H54 (cell line): Measurements from ENCODE around the gene NTN5.
A peak's percentile ranks its signal among the peaks of the same experiment; 100 is the strongest.

ENCODE experiments used
- DNase-seq: peaks from one replicate; pipeline ENCODE4 v3.0.0; 2011; ENCODE audit warnings: low spot score, mixed read lengths; ENCODE audit not compliant: insufficient read length
- FAIRE-seq: peaks from 3 replicates; lab custom pipeline; 2011; peaks lifted over from hg19 to GRCh38; lab: Jason Lieb, UNC
- POLR2A ChIP-seq: IDR thresholded peaks from 2 replicates; pipeline ENCODE4 v1.6.1; 2011; ENCODE audit warnings: low read depth, mild to moderate bottlenecking, low read length

Gene NTN5

DNA sequence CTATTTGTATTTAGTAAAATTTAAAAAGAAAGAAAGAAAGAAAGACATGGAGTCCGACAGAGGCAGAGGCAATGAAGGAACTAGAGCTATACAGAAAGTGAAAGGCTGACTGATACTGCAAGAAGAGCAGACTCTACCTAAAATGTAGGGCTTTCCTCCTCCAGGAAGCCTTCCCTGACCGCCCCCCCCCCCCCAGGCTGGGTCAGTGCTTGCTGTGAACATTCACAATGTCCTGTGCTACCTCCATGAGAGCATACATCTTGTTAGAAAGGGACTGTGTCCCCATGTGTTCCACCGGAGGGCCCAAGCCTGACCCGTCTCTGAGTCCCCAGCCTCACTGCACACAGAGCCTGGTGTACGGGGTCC lies 21.2 kb downstream of the NTN5 start:
- TF ChIP-seq POLR2A, result no peak
- DNase-seq (no peak), FAIRE-seq (no peak)

DNA sequence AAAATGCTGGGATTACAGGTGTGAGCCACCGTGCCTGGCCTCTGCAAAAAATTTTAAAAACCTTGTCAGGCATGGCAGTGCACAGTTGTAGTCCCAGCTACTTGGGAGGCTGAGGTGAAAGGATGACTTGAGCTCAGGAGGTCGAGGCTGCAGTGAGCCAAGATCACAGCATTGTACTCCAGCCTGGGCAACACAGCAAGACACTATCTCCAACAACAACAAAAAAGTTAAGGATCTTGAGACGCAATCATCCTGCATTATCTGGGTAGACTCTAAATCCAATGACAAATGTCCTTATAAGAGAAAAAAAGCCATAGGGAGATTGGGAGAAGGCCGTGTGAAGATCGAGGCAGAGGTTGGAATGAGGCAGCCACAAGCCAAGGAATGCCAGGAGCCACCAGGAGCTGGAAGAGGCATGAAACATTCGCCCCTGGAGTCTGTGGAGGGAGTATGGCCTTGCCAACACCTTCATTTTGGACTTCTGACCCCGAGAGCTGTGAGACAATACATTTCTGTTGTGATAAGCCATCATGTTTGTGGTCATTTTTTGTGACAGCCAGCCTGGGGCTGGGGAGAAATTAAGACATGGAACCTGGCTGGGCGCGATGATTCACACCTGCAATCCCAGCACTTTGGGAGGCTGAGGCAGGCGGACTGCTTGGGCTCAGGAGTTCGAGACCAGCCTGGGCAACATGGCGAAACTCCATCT lies 21.7 kb downstream of the NTN5 start:
- DNase-seq (no peak), FAIRE-seq (no peak)
- TF ChIP-seq POLR2A, result no peak

DNA sequence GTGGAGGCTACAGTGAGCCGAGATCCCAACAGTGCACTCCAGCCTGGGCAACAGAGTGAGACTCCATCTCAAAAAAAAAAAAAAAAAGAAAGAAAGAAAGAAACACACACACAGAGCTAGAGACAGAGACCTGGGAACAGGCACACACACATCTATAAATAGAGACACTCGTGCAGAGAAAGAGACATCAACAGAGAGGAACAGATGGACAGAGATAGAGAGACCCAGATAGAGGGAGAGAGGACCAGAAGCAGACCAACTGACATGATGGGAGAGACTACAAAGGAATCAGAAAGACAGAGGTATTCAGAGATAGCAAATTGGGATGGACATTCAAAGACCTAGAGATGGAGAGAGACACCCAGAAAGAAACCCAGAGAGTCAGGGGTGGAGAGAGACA lies 24.7 kb downstream of the NTN5 start:
- DNase-seq (no peak), FAIRE-seq (no peak)
- no peak for TF ChIP-seq POLR2A

DNA sequence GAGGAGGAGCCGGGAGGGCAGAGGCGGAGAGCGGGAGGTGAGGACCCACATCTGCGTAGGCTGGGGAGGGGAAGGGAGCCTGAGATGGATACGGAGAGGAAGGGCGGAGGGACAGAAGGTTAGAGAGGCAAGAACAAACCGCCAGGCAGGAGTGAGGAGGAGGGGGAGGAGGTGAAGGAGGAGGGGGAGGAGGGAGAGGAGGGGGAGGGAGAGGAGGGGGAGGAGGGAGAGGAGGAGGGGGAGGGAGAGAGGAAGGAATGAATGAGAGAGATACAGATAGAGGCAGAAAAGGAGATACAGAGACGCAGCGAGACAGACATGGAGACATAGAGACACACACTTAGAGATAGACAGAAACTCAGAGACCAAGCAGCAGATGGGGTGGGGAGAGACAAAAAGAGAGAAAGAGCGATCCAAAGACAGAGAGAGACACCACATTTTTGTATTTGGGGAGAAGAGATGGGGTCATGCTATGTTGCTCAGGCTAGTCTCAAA lies 26.0 kb downstream of the NTN5 start:
- FAIRE-seq, result no peak
- no peak for TF ChIP-seq POLR2A
- DNase-seq, result no peak

DNA sequence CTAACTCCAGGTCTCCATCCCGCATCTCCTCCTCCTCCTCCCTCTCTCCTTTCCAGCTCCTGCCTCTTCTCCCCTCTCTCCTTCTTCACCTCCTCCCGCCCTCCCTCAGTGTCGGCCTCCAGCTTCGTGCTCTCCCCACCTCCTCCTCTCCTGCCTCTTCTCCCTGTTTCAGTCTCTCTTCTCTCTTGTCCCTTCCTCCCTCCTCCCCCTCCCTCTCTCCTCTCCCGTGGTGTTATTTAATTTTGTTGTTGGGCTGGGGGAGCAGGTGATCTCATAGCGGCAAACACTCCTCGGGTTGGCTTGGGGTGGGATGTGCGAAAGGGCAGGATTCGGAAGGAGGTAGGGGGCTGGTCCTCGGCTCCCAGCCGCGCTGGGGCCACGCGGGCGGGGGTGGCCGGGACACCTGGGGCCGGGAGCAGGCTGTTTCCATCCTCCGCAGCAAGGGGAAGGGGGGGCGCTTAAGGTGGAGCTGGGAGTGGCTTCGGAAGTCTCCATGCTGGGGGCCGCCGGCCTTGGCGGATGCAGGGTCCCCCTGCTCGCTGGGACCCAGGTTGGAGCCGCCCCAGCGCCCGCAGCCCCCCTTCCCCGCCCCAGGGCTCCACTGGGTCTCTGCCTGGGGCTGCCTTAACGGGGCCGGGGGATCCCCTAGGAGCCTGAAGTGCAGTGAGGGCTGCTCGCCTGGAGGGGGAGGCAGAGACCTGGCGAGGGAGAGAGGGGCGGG lies 26.7 kb downstream of the NTN5 start, which contains the start of gene CA11:
Gene CA11 (minus strand): TSS at position 187 of the 721 bp plus-strand sequence. CDS start 555 bp downstream, outside the sequence.
- no peak for TF ChIP-seq POLR2A
- FAIRE-seq, result no peak
- DNase-seq, result peak; percentile 70

DNA sequence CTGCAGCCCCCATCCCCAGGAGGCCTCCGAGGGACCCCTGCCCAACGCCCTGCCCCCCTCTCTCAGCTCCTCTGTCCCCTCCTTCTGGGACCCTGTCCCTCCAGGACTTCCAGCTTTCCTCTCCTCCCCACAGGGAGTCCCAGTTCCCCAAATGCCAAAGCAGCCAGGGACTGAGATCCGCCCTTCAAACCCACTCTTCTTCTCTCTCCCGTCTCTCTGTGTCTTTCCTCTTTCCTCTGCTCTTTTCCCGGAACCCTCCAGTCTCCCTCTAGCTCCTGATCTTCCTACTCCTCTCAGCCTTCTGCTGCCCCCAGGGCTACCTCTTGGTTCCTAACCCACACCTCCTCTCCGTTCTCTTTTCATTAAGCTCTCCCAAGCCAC lies 27.2 kb downstream of the NTN5 start:
- FAIRE-seq, result no peak
- TF ChIP-seq POLR2A, result no peak
- no peak for DNase-seq

DNA sequence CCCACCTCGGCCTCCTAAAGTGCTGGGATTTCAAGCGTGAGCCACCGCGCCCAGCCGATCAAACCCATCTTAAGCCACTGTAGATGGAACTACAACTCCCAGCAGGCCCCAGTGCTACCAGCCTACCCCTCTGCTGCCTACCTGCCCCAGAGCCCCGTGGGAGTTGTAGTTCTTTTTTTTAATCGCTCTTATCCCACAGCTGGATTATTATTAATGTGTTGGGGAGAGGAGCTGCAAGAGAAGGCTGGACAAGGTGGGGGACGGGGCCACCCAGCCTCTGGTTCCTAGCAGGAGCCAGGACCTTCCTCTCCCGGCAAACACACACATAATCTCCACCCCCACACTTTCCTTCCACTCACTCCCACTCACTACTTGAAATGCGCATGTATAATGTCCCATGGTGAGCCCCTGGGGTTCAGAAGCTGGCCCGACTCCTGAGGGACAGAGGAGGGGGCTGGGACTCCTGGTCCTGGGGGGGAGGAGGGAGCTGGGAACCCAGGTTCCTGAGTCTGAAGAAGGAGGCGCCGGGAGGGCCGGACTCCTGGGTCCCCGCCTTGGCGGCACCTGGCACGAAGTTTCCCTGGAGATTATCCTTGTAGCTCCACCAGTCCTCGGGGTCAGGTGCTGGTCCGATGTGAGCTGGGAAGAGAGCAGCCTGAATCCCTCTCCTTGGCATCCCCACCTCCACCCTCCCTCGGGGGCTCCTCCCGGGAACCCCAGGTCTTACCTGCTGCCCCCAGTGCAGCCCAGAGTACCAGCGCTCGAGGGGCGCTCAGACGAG lies 27.8 kb downstream of the NTN5 start:
- DNase-seq (no peak), FAIRE-seq (no peak)
- no peak for TF ChIP-seq POLR2A

DNA sequence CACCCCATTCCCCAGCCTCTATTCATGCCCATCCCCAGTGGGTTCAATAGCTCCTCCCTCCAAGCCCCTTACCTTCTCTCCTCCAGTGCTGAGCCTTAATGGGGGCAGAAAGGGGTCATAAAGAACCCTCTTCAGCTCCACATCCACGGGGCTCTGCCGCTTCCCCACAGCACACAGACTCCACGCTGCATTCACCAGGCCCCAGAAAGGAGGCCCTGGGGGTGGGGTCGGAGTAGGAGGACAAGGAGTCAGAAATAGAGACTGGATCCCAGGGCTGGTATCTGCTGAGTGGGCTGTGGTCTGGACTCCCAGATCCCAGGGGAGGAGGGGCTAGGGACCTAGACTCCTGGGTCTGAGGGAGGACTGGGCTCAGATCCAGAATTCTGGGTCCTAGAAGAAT lies 28.5 kb downstream of the NTN5 start:
- FAIRE-seq (no peak), DNase-seq (no peak)
- TF ChIP-seq POLR2A, result no peak

DNA sequence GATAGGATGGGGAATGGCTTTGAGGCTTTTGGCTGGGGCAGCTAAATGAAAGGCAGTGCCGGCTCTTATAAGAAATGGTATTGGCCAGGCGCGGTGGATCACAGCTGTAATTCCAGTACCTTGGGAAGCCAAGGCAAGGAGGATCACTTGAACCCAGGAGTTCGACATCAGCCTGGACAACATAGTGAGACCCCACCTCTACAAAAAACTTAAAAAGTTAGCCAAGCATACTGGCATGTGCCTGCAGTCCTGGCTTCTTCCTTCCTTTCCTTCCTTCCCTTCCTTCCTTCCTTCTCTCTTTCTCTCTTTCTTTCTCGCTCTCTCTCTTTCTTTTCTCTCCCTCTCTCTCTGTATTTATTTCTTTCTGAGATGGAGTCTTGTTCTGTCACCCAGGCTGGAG lies 30.0 kb downstream of the NTN5 start:
- FAIRE-seq (no peak), DNase-seq (no peak)
- TF ChIP-seq POLR2A, result no peak

DNA sequence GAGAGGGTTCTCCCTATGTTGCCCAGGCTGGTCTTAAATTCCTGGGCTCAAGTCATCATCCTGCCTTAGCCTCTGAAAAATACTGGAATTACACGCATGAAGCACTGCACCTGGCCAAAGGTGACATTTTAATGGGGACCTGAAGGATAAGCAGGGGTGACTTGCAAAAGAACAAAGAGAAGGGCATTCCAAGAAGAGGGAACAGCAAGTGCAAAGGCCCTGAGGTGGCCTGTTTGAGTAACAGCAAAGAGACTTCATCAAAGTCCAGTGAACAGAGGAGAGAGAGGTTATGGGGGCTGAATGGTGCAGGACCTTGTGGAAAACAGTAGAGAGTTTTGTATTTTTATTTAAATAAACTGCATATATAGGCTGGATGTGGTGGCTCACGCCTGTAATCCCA lies 31.0 kb downstream of the NTN5 start:
- DNase-seq (no peak), FAIRE-seq (no peak)
- TF ChIP-seq POLR2A, result no peak

DNA sequence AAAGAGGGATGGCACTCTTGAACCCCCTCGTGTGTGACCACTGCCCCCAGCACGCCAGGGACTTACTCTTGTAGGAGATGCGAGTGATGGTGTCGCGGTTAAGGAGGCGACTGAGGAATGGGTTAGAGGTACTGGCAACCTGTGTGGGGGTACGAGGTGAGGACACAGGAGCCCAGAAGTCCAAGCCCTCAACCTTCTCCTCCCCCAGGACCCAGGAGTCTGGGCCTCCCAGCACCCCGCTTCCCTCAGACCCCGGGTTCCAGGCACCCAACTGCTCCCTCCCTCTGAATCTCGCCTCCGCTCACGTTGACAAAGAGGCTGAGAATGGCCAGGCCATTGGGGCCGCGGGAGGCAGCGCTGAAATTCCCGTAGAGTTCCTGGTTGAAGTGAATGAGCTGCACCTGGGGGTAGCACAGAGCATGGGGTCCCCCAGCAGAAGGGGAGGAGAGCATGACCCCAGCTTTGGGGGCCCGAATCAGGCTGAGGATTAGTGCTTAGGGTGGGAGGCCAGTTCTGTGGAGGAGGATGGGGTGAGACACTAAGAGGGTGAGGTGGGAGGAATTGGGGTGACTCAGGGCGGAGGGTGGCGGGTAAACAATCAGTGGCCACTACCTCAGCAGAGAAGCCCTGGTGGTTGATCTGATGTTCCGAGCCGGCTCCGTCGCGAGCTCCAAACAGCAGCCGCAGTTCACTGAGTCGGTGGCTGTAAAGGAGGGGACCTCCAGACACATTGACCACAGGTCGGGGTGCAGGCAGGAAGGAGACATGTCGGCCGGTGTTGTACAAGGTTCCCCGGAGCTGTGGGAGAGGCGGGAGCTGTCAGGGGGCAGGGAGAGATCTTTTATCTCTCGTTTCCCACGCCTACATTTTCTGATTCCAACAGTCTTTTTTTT lies 33.1 kb downstream of the NTN5 start:
- no peak for FAIRE-seq
- no peak for TF ChIP-seq POLR2A

DNA sequence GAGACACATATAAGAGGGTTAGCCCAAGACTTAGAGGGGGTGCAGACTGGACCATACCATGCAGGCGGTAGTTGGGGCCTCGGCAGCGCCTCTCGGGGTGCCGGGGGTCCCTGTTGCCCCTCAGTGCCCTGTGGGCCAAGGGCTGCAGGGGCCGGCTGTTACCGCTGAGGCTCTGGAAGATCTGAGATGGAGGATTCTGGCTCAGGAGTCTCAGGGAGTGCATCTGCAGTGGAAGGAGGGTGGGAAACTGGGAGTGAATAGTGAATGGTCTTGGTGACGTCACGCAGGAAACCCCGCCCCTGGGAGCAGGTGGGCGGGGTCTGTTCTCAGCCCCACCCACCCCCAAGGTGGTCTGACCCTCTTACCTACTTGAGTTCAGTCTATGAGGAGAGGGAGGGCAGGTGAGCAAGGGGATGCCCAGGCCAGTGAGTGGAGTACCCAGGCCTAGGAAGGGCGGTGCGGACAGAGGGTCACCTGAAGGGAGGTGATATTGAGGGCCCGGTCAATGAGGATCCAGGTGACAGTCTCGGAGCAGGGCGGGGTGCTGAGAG lies 33.9 kb downstream of the NTN5 start:
- no peak for FAIRE-seq
- no peak for DNase-seq
- no peak for TF ChIP-seq POLR2A

More for the DNA sequence above, 33.1 kb downstream of the NTN5 start:
- no peak for DNase-seq
